ENCODE results near the gene SYP.

- TF ChIP-seq CTCF (IDR thresholded peaks at IDR 0.05), result no peak
- no peak for TF ChIP-seq POLR2A (IDR thresholded peaks at IDR 0.05)
- TF ChIP-seq POLR2AphosphoS5 (IDR thresholded peaks at IDR 0.05), result no peak
Observed at GRCh38 chrX:49210406-49210805, 10.4 kb upstream of the SYP start.

All from breast epithelium (tissue), 3 donors.